GM12878 (cell line): ENCODE results near the gene DHDH.

ENCODE experiments used
- BCL11A ChIP-seq: IDR thresholded peaks from 2 replicates; pipeline ENCODE4 v1.6.1; 2011; ENCODE audit warnings: low read depth, low read length
- CHD2 ChIP-seq: IDR thresholded peaks from 2 replicates; pipeline ENCODE4 v1.6.1; 2011; ENCODE audit warnings: low read depth, low read length, improper control_type of control experiment, borderline replicate concordance
- CHD4 ChIP-seq: fragments of 200-600 bp; sonication (generic); IDR thresholded peaks from 2 replicates; pipeline ENCODE4 v1.6.1; 2016; ENCODE audit warnings: mild to moderate bottlenecking
- EP300 ChIP-seq, 2 experiments: fragments of 150-350 bp in 1 of 2; IDR thresholded peaks; 2 replicates each; pipeline ENCODE4 v1.6.1; 2011 to 2012; ENCODE audit warnings: low read depth in 2 of 2, low read length in 2 of 2, borderline replicate concordance in 1 of 2, improper control_type of control experiment in 1 of 2, inconsistent platforms in 1 of 2; ENCODE audit not compliant: control insufficient read depth in 1 of 2
- FOS ChIP-seq: IDR thresholded peaks from 3 replicates; pipeline ENCODE4 v1.6.1; 2011; ENCODE audit warnings: borderline replicate concordance; ENCODE audit not compliant: insufficient read length; ENCODE audit errors: extremely low read depth
- KLF5 ChIP-seq: fragments of 450-650 bp; IDR thresholded peaks from 2 replicates; pipeline ENCODE4 v1.6.1; 2014; ENCODE audit warnings: mild to moderate bottlenecking; ENCODE audit not compliant: partially characterized antibody
- MEF2A ChIP-seq: IDR thresholded peaks from 2 replicates; pipeline ENCODE4 v1.6.1; 2011; ENCODE audit warnings: low read depth, mild to moderate bottlenecking, low read length, moderate library complexity; ENCODE audit not compliant: insufficient read depth
- SIX5 ChIP-seq: IDR thresholded peaks from 2 replicates; pipeline ENCODE4 v1.6.1; 2011; ENCODE audit warnings: mild to moderate bottlenecking, low read depth, low read length, moderate library complexity; ENCODE audit not compliant: severe bottlenecking
- SREBF2 ChIP-seq: IDR thresholded peaks from 2 replicates; pipeline ENCODE4 v1.6.1; 2012; ENCODE audit warnings: mild to moderate bottlenecking, low read length
- ZNF274 ChIP-seq: IDR thresholded peaks from one replicate; pipeline ENCODE4 v1.8.0; 2011; ENCODE audit not compliant: insufficient read length, insufficient read depth
- TF ChIP-seq, protein P1 (sequence below), 3 experiments: IDR thresholded peaks in 2 of 3; conservative IDR thresholded peaks in 1 of 3; 2 replicates each; pipeline ENCODE4 v1.5.1; 2011; ENCODE audit warnings: low read depth in 3 of 3, low read length in 3 of 3, mild to moderate bottlenecking in 3 of 3, control low read depth in 2 of 3, moderate library complexity in 2 of 3, inconsistent platforms in 1 of 3, mixed read lengths in 1 of 3; ENCODE audit not compliant: control insufficient read depth in 2 of 3, insufficient read depth in 1 of 3; ENCODE audit errors: extremely low read depth in 1 of 3
- TF ChIP-seq, protein P2 (sequence below): IDR thresholded peaks from 2 replicates; pipeline ENCODE4 v1.6.1; 2012; ENCODE audit warnings: mild to moderate bottlenecking, low read depth, low read length
- TF ChIP-seq, protein P3 (sequence below): fragments of 450-650 bp; IDR thresholded peaks from 2 replicates; pipeline ENCODE4 v1.6.1; 2016; ENCODE audit warnings: mild to moderate bottlenecking, moderate library complexity, borderline replicate concordance
- TF ChIP-seq, protein P4 (sequence below): fragments of 450-650 bp; formaldehyde crosslinking; IDR thresholded peaks from 2 replicates; pipeline ENCODE4 v1.4.0; 2022; ENCODE audit warnings: mild to moderate bottlenecking, moderate library complexity

DNA sequence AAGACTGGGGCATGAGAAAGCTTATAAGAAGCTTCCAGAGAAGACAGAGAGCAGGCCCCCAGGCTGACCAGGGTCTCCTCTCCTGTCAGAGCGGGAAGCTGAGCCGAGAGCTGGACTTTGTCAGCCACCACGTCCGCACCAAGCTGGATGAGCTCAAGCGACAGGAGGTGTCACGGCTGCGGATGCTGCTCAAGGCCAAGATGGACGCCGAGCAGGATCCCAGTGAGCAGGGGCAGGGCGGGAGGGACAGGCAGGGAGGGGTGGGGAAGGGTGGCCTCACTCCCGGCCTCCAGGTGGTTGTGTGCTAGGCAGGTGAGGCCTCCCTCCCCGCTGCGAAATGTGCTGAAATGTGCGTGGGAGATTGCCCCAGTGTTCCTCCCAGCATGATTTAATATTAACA is 27.8 kb upstream of the DHDH start:
- TF ChIP-seq, protein P1, sequence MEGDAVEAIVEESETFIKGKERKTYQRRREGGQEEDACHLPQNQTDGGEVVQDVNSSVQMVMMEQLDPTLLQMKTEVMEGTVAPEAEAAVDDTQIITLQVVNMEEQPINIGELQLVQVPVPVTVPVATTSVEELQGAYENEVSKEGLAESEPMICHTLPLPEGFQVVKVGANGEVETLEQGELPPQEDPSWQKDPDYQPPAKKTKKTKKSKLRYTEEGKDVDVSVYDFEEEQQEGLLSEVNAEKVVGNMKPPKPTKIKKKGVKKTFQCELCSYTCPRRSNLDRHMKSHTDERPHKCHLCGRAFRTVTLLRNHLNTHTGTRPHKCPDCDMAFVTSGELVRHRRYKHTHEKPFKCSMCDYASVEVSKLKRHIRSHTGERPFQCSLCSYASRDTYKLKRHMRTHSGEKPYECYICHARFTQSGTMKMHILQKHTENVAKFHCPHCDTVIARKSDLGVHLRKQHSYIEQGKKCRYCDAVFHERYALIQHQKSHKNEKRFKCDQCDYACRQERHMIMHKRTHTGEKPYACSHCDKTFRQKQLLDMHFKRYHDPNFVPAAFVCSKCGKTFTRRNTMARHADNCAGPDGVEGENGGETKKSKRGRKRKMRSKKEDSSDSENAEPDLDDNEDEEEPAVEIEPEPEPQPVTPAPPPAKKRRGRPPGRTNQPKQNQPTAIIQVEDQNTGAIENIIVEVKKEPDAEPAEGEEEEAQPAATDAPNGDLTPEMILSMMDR (IDR thresholded peaks at IDR 0.05 in 2 of 3, conservative IDR thresholded peaks at IDR 0.05 in 1 of 3; ENCODE audit: control insufficient read depth in 2 of 3, extremely low read depth in 1 of 3, insufficient read depth in 1 of 3, low read depth in 3 of 3, low read length in 3 of 3) = no peak
- no peak for TF ChIP-seq SREBF2
- no peak for TF ChIP-seq CHD4
- no peak for TF ChIP-seq CHD2
- TF ChIP-seq, protein P2, sequence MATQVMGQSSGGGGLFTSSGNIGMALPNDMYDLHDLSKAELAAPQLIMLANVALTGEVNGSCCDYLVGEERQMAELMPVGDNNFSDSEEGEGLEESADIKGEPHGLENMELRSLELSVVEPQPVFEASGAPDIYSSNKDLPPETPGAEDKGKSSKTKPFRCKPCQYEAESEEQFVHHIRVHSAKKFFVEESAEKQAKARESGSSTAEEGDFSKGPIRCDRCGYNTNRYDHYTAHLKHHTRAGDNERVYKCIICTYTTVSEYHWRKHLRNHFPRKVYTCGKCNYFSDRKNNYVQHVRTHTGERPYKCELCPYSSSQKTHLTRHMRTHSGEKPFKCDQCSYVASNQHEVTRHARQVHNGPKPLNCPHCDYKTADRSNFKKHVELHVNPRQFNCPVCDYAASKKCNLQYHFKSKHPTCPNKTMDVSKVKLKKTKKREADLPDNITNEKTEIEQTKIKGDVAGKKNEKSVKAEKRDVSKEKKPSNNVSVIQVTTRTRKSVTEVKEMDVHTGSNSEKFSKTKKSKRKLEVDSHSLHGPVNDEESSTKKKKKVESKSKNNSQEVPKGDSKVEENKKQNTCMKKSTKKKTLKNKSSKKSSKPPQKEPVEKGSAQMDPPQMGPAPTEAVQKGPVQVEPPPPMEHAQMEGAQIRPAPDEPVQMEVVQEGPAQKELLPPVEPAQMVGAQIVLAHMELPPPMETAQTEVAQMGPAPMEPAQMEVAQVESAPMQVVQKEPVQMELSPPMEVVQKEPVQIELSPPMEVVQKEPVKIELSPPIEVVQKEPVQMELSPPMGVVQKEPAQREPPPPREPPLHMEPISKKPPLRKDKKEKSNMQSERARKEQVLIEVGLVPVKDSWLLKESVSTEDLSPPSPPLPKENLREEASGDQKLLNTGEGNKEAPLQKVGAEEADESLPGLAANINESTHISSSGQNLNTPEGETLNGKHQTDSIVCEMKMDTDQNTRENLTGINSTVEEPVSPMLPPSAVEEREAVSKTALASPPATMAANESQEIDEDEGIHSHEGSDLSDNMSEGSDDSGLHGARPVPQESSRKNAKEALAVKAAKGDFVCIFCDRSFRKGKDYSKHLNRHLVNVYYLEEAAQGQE = no peak
- TF ChIP-seq, protein P3, sequence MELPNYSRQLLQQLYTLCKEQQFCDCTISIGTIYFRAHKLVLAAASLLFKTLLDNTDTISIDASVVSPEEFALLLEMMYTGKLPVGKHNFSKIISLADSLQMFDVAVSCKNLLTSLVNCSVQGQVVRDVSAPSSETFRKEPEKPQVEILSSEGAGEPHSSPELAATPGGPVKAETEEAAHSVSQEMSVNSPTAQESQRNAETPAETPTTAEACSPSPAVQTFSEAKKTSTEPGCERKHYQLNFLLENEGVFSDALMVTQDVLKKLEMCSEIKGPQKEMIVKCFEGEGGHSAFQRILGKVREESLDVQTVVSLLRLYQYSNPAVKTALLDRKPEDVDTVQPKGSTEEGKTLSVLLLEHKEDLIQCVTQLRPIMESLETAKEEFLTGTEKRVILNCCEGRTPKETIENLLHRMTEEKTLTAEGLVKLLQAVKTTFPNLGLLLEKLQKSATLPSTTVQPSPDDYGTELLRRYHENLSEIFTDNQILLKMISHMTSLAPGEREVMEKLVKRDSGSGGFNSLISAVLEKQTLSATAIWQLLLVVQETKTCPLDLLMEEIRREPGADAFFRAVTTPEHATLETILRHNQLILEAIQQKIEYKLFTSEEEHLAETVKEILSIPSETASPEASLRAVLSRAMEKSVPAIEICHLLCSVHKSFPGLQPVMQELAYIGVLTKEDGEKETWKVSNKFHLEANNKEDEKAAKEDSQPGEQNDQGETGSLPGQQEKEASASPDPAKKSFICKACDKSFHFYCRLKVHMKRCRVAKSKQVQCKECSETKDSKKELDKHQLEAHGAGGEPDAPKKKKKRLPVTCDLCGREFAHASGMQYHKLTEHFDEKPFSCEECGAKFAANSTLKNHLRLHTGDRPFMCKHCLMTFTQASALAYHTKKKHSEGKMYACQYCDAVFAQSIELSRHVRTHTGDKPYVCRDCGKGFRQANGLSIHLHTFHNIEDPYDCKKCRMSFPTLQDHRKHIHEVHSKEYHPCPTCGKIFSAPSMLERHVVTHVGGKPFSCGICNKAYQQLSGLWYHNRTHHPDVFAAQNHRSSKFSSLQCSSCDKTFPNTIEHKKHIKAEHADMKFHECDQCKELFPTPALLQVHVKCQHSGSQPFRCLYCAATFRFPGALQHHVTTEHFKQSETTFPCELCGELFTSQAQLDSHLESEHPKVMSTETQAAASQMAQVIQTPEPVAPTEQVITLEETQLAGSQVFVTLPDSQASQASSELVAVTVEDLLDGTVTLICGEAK = no peak
- TF ChIP-seq BCL11A = no peak
- no peak for TF ChIP-seq MEF2A
- no peak for TF ChIP-seq ZNF274
- no peak for TF ChIP-seq EP300 (IDR thresholded peaks at IDR 0.05; ENCODE audit: borderline replicate concordance in 1 of 2, control insufficient read depth in 1 of 2, low read depth in 2 of 2, low read length in 2 of 2)
- no peak for TF ChIP-seq KLF5
- TF ChIP-seq, protein P4, sequence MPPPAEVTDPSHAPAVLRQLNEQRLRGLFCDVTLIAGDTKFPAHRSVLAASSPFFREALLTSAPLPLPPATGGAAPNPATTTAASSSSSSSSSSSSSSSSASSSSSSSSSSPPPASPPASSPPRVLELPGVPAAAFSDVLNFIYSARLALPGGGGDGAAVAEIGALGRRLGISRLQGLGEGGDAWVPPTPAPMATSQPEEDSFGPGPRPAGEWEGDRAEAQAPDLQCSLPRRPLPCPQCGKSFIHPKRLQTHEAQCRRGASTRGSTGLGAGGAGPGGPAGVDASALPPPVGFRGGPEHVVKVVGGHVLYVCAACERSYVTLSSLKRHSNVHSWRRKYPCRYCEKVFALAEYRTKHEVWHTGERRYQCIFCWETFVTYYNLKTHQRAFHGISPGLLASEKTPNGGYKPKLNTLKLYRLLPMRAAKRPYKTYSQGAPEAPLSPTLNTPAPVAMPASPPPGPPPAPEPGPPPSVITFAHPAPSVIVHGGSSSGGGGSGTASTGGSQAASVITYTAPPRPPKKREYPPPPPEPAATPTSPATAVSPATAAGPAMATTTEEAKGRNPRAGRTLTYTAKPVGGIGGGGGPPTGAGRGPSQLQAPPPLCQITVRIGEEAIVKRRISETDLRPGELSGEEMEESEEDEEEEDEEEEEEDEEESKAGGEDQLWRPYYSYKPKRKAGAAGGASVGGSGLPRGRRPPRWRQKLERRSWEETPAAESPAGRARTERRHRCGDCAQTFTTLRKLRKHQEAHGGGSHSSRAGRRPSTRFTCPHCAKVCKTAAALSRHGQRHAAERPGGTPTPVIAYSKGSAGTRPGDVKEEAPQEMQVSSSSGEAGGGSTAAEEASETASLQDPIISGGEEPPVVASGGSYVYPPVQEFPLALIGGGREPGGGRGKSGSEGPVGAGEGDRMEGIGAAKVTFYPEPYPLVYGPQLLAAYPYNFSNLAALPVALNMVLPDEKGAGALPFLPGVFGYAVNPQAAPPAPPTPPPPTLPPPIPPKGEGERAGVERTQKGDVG (CRISPR knock-in tag) = no peak
- no peak for TF ChIP-seq FOS
- no peak for TF ChIP-seq SIX5
